HG03060 (cell line): Measurements from ENCODE around the gene SMOC1.

Source experiments
- ATAC-seq: cut with Tn5 transposase; IDR thresholded peaks from one replicate; pipeline ENCODE4 v1.9.1; 2021; ENCODE audit warnings: low read depth, moderate number of reproducible peaks; ENCODE audit not compliant: unreplicated experiment

SMOC1 gene, protein sequence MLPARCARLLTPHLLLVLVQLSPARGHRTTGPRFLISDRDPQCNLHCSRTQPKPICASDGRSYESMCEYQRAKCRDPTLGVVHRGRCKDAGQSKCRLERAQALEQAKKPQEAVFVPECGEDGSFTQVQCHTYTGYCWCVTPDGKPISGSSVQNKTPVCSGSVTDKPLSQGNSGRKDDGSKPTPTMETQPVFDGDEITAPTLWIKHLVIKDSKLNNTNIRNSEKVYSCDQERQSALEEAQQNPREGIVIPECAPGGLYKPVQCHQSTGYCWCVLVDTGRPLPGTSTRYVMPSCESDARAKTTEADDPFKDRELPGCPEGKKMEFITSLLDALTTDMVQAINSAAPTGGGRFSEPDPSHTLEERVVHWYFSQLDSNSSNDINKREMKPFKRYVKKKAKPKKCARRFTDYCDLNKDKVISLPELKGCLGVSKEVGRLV

DNA sequence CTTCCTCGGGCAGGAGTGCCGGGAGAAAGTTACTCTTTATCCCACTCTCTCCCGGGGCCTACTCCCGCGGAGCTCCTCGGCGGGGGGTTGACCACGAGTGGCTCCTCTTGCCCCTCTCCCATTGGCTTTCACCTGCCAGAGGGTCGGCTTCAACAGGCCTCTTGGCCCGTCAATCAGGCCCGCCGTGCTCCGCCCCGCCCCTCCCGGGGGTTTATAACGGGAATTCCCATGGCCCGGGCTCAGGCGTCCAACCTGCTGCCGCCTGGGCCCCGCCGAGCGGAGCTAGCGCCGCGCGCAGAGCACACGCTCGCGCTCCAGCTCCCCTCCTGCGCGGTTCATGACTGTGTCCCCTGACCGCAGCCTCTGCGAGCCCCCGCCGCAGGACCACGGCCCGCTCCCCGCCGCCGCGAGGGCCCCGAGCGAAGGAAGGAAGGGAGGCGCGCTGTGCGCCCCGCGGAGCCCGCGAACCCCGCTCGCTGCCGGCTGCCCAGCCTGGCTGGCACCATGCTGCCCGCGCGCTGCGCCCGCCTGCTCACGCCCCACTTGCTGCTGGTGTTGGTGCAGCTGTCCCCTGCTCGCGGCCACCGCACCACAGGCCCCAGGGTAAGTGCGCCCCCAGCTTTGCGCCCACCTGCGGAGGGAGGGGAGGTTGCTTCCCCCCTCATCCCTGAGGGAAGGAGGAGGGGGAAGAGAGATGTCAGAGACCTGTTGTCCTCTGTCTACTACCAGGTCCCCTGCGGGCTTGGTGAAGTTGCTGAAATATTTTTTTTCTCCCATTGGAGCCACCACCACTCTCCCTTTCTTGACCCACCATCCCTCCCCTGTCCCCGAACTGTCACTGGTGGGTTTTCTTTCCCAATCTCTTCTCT, at the start of gene SMOC1:
SMOC1 (plus strand) TSS at position 242 of the 869 bp plus-strand sequence; CDS start at position 505, 263 bp downstream.
- no peak for ATAC-seq

DNA sequence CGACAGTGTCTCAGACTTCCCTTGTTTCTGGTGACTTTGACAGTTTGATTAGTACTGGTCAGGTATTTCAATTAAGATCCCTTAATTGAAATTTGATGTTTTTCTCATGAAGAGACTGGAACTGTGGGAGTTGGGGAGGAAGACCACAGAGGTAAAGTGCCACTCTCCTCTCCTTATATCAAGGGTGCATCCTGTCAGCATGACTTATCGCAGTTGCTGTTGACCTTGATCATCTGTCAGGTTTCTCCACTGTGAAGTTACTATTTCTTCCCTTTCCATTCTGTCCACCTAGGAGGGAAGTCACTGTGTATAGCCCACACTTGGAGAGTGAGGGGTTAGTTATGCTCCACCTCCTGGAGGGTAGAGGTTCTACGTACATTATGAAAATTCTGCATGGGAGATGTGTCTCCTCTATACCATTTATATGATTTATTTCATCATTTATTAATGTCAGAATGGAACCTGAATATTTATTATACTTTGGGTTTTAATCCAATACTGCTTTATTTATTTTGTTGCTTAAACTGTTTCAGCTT, 40.3 kb upstream of the SMOC1 start:
- ATAC-seq, result no peak

DNA sequence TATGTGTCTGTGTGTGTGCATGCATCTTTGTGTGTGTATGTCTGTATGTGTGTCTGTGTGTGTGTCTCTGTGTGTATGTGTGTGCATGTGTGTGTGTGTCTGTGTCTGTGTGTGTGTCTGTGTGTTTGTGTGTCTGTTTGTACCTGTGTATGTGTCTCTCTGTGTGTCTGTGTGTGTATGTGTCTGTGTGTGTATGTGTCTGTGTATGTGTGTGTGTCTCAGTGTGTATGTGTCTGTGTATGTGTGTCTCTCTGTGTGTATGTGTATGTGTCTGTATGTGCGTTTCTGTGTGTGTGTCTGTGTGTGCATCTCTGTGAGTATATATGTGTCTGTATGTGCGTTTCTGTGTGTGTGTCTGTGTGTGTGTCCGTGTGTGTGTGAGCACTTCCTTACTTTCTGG, 39.6 kb upstream of the SMOC1 start:
- no peak for ATAC-seq

DNA sequence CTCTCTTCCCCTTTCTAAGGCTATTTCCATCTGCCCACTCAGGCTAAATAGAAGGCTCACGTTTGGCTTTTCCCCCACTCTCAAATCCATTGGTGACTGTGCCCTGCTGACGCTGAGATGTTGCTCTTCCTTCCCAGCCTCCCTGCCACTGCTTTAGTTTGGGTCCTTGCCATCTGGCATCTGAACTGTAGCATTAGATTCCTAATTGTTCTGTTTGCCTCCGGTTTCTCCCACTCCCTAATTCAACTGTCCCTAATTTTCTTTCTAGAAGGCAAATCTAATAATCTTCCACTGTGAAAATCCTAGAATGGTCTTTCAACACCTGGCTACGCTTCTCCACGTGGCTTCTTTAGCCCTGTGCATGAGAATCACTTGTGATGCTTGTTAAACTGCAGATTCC, 37.6 kb upstream of the SMOC1 start:
- no peak for ATAC-seq

DNA sequence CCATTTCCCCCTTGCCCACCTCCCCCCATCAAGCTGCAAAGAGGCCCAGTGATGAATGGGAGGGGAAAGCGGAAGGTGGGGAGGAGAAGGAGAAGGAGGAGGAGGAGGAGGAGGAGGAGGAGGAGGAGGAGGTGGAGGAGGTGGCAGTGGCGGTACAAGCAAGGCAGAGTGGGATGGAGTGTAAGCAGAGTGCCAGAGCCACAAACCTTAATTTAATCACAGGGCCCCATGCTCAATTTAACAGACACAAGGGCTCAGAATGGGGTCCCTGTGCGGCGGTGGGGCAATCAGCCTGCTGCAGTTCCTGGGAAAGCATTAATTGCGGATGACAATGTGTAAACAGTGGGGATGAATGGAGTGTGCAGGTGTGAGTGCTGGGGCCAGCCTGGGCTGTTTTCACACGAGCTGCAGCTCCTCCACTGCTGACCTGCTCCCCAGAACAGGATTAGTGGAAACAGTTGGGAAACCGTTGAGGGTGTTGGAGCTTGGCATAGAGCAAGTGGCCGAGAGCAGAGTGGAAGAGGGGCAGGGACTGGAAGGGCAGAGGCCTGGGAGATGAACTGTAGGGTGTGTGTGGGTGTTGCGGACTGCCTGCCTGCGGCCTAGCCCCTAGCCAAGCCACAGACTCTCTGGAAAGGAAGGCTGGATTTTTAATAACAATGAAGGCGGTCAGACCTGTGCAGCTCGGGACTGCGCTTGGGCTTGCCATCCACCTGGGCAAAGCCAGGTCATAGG, 36.4 kb upstream of the SMOC1 start:
- no peak for ATAC-seq

DNA sequence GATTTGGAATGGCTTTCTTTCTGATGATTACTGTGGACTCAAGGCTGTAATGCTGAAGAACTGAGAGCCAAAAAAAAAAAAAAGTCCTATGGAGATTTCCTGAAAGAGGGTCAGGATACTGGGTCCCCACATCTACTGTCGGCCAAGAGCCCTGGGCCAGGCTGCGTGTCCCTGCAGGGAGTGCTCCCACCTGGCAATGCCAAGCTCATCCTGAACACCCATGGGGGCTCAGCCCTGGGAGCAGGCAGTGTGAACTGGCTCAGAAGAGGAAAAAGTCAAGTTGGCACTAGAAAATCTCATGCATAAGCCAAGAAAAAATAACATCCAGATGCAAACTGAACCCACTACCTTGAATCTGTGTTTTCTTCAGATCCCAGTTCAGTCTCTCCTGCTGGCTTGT, 35.0 kb upstream of the SMOC1 start:
- ATAC-seq, result no peak

DNA sequence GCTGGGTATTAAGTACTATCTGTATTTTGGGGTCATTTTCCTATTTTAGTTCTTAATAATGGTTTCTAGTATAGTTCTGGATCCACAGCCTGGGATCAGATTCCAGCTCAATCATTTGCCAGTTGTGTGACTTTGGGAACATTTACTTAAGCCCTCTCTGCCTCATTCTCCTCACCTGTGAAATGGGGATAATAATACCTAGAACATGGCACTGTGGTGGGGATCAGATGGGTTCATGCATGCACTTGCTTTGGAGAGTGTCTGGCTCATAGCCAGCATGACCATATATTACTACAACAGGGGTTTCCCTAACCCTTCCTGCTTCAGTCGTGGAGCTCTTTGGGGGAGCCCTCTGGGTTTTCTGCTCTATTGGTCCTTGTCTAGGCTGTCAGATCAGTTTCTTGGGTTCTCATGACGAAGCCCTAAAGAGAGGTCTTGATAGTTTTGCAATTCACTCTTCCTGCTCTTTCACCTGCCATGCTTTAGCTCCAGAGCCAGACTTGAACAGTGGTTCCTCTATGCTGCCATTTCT, 34.1 kb upstream of the SMOC1 start:
- no peak for ATAC-seq

DNA sequence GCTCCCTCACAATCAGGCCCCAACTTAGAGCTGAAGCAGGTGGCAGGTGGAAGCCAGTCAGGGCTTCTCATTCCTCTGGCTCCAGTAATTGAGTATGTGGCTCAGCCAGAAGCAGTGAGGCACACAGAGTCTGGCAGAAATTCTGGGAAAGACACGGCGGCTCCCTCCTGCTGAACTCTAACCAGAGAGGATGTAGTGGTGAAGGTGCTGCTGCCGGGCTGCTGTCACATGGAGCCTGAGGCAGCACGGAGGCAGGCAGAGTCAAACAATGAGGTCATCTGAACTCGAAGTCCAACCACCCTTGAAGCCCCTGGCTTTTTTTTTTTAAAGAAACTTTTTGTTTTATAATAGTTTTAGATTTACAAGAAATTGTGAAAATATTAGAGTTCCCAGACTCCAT, 33.4 kb upstream of the SMOC1 start:
- no peak for ATAC-seq

DNA sequence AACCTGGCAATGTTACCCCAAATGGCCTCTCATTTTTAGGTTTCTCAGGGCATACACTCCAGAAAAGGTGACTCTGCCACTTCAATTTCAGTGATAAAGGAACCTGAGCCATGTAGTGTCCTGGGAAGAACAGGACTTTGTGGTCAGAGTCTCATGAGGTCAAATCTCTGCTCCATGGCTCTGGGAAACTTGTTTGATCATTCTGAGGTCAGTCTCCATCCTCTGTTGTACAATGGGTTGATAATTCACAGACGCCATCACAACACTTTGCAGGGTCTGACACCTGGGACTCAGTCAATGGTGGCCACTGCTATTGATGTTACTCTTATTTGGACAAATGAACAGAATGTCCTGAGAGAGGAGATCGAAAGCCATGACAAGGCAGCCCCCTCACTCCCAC, 31.1 kb upstream of the SMOC1 start:
- no peak for ATAC-seq

DNA sequence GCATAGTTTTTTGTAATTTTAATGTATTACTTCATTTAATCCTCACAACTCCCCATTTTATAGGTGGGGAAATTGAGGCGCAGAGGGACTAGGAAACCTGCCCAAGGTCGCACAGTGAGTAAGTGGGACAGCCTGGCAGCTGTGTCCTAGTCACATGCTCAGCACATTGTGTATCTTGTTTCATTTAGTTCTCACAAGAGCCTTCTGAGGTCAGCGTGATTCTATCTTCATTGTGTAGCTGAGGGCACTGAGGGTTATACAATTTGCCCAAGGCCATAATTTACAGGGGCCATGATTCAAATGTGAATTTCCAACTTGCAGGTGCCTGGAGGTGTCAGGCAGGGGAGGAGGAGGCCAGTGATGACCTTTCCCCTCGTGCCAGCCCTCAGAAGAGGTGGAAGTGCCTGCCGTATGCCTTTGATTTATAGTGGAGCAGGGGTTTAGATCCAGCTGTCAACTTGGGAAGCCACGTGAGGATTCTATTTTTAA, 30.3 kb upstream of the SMOC1 start:
- no peak for ATAC-seq

DNA sequence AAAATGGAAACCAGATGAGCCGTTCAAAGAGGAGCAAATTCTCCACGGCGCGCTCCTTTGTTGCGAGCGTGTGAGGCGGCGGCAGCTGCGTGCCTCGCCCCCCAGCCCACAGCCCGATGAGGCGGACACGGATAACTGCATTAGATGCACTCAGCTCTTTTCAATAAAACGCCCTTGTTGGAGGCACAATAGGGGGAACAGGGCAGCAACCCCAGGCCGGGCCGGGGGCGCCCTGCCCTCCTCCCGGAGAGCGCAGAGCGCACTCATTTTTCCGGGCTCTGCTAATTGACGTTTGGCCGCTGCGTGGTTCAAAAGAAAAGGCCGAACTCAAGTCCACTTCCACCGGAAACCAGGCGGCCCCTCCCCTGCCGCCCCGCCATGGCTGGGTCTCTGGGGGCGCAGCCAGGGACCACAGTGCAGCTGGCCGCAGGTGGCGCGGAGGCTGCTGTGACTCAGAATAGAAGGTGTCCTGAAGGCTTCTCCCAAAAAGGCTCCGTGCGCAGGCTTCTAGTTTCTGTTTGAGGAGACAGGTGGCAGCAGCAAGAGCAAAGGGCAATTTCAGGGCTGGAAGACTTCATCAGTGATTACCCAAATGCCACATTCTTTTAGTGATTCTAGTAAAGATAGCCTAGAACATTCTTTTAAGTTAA, 29.0 kb upstream of the SMOC1 start:
- ATAC-seq, result no peak

DNA sequence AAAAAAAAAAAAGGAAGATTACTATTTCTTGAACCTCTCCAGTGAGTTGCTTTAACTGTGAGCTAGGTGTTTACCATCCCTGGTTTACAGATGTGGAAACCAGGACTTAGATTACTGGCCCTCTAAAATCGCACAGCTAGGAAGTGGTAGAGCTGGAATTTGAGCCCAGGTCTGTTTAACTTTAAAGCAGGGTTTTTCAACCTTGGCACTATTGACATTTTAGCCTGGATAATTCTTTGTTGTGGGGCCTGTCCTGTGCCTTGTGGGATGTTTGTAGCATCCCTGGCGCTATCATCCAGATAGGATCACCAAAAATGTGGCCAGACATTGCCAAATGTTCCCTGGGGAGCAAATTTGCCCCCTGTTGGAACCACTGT, 28.5 kb upstream of the SMOC1 start:
- ATAC-seq, result no peak

DNA sequence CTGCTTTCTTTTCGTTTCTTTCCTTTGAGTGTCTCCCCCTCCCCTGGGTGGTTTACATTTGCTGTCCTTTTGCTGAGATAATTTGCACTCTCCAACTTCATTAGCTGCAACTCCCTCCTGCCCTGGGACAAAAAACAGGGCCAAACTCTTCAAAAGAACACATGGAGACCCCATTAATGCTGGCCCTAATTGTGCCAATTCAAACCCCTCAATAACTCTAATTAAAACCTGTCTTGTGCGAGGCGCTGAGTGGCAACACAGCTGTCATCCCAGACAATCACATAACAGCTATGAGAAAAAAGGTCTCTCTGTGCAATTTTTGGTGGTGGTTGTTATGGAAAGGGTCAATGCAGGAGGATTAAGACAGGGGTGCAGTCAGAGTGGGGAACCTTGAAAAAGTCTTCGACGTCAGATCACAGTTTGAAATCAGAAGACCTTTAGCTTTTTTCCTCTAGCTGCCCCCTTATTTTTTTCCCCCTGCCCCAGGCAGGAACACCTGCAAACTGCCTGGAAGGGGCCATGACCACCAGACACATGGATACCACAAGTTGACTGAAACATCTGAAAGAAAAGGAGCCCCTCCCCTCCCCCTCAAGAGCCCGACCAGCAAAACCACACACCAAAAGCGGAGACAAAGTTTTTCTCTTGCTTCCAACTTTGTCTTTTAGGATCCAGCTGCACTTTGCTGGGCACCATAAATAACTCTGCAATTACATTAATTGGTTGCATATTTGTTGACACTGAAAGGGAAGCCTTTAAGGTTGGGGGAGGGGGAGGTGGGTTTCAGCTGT, 26.5 kb upstream of the SMOC1 start:
- ATAC-seq, result no peak

DNA sequence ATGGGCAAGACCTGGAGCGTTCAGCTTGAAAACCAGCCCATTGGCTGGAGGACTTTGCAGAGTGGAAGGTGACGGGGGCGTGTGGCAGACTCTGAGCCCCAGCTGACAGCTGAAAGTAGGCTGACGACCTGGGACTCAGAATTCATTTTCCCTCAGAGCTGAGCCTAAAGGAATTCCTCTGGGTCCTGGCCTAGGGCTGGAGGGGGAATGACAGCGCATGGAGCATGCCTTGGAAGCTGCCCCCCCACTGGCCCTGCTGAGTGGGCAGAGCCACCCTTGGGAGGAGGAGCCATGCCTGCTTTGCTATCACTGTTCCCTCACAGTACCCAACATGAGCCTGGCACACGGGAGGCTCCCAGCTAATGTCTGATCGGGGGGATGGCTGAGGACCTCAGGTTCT, 25.4 kb upstream of the SMOC1 start:
- no peak for ATAC-seq

DNA sequence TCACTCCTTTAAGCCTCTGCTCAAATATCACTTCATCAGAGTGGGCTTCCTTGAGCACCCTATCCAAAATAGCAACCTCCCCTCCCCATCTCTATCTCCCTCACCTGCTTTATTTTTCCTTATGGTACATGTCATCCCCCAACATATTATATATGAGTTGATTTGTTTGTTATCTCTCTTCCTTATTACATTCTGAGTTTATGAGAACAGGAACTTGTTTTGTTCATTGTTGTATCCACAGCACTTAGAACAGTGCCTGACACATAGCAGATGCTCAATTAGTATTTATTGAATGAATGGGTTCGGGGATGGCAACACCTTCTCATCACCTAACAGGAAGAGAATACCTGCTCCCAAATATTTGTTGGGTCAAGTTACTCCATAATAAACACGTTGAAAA, 24.6 kb upstream of the SMOC1 start:
- no peak for ATAC-seq

DNA sequence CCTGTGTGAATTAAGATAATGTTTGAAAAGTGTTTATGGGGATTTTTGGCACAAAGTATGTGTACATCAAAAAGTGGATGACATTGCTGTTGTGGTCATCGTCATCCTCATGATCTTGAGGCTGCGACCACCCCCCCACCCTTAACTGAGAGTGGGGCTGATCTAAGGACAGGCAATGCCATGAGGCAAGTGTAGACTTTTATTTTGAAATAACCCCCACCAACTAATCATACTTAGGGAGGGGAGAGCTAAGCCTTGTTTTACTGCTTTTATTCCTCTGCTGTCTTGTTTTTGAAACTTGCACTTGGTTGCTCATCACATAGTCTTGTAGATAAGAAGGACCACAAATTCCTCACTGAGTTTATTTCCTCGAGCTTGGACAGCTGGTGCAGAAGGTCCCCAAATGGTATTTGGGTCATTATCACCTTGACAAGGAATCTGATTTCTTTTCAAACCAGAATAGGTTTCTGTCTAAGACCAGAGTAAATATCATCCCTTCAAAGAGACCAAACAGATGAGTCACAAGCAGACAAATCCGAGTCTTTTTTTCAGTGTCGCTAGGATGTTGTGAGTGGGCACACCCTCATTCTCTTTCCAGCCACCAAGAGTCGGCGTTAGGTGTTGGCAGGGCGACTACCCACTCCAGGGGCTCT, 23.9 kb upstream of the SMOC1 start:
- no peak for ATAC-seq

DNA sequence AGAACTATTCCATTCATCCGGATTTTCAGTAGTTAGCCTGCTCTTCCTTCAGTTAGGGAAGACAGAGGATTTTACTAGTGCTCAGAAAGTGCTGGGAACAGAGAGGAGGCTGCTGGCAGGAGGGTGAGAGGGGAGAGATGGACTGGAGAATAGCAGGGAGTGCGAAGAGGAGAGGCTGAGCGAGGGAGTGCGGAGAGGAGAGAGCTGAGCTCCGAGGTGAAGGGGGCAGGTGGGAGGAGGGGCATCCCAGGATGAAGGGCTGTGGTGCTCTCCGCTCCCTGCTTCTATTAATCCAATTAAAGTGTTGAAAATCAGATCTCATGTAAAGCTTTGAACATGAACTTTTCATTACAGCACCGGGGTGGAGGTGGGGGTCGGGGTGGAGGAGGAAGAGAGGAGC, 20.4 kb upstream of the SMOC1 start:
- no peak for ATAC-seq

DNA sequence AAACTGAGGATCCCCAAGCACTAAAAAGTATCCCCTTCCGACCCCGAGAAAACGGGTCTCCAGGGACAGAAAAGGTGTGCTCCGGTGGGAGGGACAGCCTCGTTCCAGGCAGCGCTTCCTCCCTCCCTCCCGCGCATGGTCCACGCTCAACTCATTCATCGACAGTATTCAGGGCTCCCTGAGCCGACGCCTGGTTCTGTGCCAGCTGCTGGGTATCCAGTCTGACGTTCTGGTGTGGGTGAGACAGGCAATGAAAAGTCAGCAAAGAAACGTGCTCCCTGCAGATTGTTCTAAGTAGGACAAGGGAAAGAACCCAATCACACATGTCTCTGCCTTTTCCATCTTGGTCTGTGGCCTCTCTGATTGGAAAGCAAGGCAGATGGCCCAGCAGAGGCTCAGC, 19.6 kb upstream of the SMOC1 start:
- ATAC-seq, result no peak

DNA sequence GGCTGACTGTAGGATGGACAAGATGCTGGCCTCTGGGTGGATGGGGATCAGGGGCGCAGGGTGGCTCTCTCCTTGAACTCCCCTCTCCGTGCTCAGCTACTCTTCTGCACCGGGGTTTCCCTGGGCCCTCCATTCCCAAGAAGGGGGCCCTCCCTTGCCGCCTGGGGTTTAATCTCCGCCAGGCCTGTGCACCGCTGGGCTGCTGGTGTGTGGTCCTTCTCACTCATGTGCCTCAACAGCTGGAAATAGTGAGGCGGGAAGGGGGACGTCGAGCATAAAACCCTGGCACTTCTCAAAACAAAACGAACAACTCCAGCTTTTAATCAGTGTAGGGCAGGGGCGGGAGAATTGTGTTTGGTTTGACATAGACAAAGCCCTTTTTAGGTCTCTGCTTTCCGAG, 19.0 kb upstream of the SMOC1 start:
- no peak for ATAC-seq
